GM23338 (cell line): ENCODE measurements around the gene PRSS33. TPM values are rescaled to one million over a fixed set of nuclear protein-coding genes. Genes with fewer than 3 reads are reported as not detected.

Experiments
- ATAC-seq: fragments of 200-7000 bp; cut with Tn5 transposase; 3 replicates; pipeline ENCODE4 v1.9.1; 2020
- DNase-seq: peaks from one replicate; pipeline ENCODE4 v3.0.0-alpha.2; 2015; ENCODE audit warnings: low spot score
- H2AFZ ChIP-seq: fragments of 200-600 bp; sonication (generic); 2 replicates; pipeline ENCODE4 v1.8.0; 2016; ENCODE audit warnings: antibody characterized with exemption, mild to moderate bottlenecking, moderate library complexity
- H3F3A ChIP-seq: fragments of 200-600 bp; sonication (generic); replicated peaks from 2 replicates; pipeline ENCODE4 v1.8.0; 2017; ENCODE audit warnings: antibody characterized with exemption, mixed run types, low read depth
- H3K27ac ChIP-seq: fragments of 200-600 bp; sonication (generic); 2 replicates; pipeline ENCODE4 v1.6.1; 2016; ENCODE audit warnings: low read depth
- H3K27me3 ChIP-seq: fragments of 200-600 bp; sonication (generic); 2 replicates; pipeline ENCODE4 v1.8.0; 2016; ENCODE audit warnings: mild to moderate bottlenecking, mixed run types, moderate library complexity; ENCODE audit not compliant: insufficient read depth
- H3K36me3 ChIP-seq: fragments of 200-600 bp; sonication (generic); 2 replicates; pipeline ENCODE4 v1.8.0; 2016; ENCODE audit warnings: mild to moderate bottlenecking; ENCODE audit not compliant: insufficient read depth
- H3K4me1 ChIP-seq: fragments of 200-600 bp; sonication (generic); 2 replicates; pipeline ENCODE4 v1.8.0; 2016; ENCODE audit warnings: mild to moderate bottlenecking, moderate library complexity; ENCODE audit not compliant: insufficient read depth
- H3K4me2 ChIP-seq: fragments of 200-600 bp; sonication (generic); 2 replicates; pipeline ENCODE4 v1.7.1; 2017; ENCODE audit warnings: mixed run types
- H3K4me3 ChIP-seq: fragments of 200-600 bp; sonication (generic); 2 replicates; pipeline ENCODE4 v1.6.1; 2016; ENCODE audit warnings: mixed run types
- H3K79me2 ChIP-seq: fragments of 200-600 bp; sonication (generic); replicated peaks from 2 replicates; pipeline ENCODE4 v1.8.0; 2017; ENCODE audit warnings: mild to moderate bottlenecking; ENCODE audit not compliant: insufficient read depth
- H3K9me2 ChIP-seq: fragments of 200-600 bp; sonication (generic); 2 replicates; pipeline ENCODE4 v1.8.0; 2017; ENCODE audit not compliant: insufficient read depth
- H4K20me1 ChIP-seq: fragments of 200-600 bp; sonication (generic); replicated peaks from 2 replicates; pipeline ENCODE4 v1.8.0; 2017; ENCODE audit warnings: mild to moderate bottlenecking; ENCODE audit not compliant: insufficient read depth
- H3K27ac Mint-ChIP-seq: 2 replicates; pipeline ENCODE4 v1.8.0; 2020; ENCODE audit warnings: inconsistent platforms, mild to moderate bottlenecking, moderate library complexity, mixed read lengths
- H3K27me3 Mint-ChIP-seq: 3 replicates; pipeline ENCODE4 v1.8.0; 2022; ENCODE audit warnings: low read depth, mild to moderate bottlenecking, moderate library complexity, mixed read lengths, inconsistent platforms; ENCODE audit not compliant: insufficient read depth, poor library complexity
- H3K36me3 Mint-ChIP-seq: 3 replicates; pipeline ENCODE4 v1.8.0; 2021; ENCODE audit warnings: low read depth, mild to moderate bottlenecking, inconsistent platforms, moderate library complexity, mixed read lengths
- H3K4me1 Mint-ChIP-seq: 3 replicates; pipeline ENCODE4 v1.8.0; 2020; ENCODE audit warnings: mild to moderate bottlenecking, inconsistent platforms, mixed read lengths
- H3K4me3 Mint-ChIP-seq: 3 replicates; pipeline ENCODE4 v1.8.0; 2021; ENCODE audit warnings: moderate library complexity, mild to moderate bottlenecking, inconsistent platforms, mixed read lengths
- H3K9me3 Mint-ChIP-seq: 3 replicates; pipeline ENCODE4 v1.8.0; 2020; ENCODE audit warnings: moderate library complexity, mild to moderate bottlenecking, inconsistent platforms, mixed read lengths
- CREB1 ChIP-seq: fragments of 250-450 bp; sonication (Bioruptor Pico); IDR thresholded peaks from 2 replicates; pipeline ENCODE4 v1.5.0; 2020; ENCODE audit warnings: low read depth, mild to moderate bottlenecking, moderate library complexity
- ETS1 ChIP-seq: IDR thresholded peaks from 2 replicates; pipeline ENCODE4 v1.6.1; 2016; ENCODE audit warnings: antibody characterized with exemption
- EZH2 ChIP-seq: fragments of 200-600 bp; sonication (generic); IDR thresholded peaks from one replicate; pipeline ENCODE4 v1.8.0; 2017; ENCODE audit warnings: antibody characterized with exemption, mild to moderate bottlenecking, low read depth; ENCODE audit not compliant: unreplicated experiment
- EZH2phosphoT487 ChIP-seq: fragments of 200-600 bp; sonication (generic); IDR thresholded peaks from one replicate; pipeline ENCODE4 v1.8.1; 2018; ENCODE audit warnings: antibody characterized with exemption; ENCODE audit not compliant: unreplicated experiment
- JUNB ChIP-seq: IDR thresholded peaks from one replicate; pipeline ENCODE4 v1.6.1; 2016; ENCODE audit warnings: antibody characterized with exemption; ENCODE audit not compliant: unreplicated experiment
- NANOG ChIP-seq: IDR thresholded peaks from 2 replicates; pipeline ENCODE4 v1.6.1; 2016; ENCODE audit warnings: antibody characterized with exemption, borderline replicate concordance
- POLR2AphosphoS5 ChIP-seq: IDR thresholded peaks from 2 replicates; pipeline ENCODE4 v1.6.1; 2016; ENCODE audit warnings: antibody characterized with exemption, low read depth
- STAT1 ChIP-seq: IDR thresholded peaks from one replicate; pipeline ENCODE4 v1.6.1; 2016; ENCODE audit warnings: antibody characterized with exemption; ENCODE audit not compliant: unreplicated experiment
- ZNF114 ChIP-seq: fragments of 250-450 bp; sonication (Bioruptor Pico); IDR thresholded peaks from 2 replicates; pipeline ENCODE4 v1.5.0; 2020; ENCODE audit warnings: mild to moderate bottlenecking, moderate library complexity
- ZNF331 ChIP-seq: fragments of 250-450 bp; sonication (Bioruptor Pico); IDR thresholded peaks from 2 replicates; pipeline ENCODE4 v1.5.0; 2020; ENCODE audit warnings: low read depth, mild to moderate bottlenecking, moderate library complexity
- polyA plus RNA-seq: library from polyadenylated mRNA; unstranded; fragments of >200 nt; fragmentation: Nextera tagmentation; extraction: Ambion mirVana; gene quantifications from 2 replicates; pipeline ENCODE4 v1.2.1, GENCODE V29; 2016
- total RNA-seq: library from RNA; depleted of rRNA; stranded (reverse); fragments of >200 nt; shearing (Covaris generic); gene quantifications from 2 replicates; pipeline ENCODE4 v1.2.3, GENCODE V29; 2014
- TF ChIP-seq, protein P1 (sequence below), 2 experiments: fragments of 200-600 bp in 1 of 2; sonication (generic) in 1 of 2; conservative IDR thresholded peaks; 2 replicates each; pipeline versions ENCODE4 v1.5.1 to v1.6.1; 2016 to 2017; ENCODE audit warnings: antibody characterized with exemption in 2 of 2, low read depth in 2 of 2, mild to moderate bottlenecking in 2 of 2, moderate library complexity in 1 of 2
- TF ChIP-seq, protein P2 (sequence below): fragments of 250-450 bp; sonication (Bioruptor Pico); IDR thresholded peaks from 2 replicates; pipeline ENCODE4 v1.5.0; 2020; ENCODE audit warnings: mild to moderate bottlenecking, moderate library complexity
- TF ChIP-seq, protein P3 (sequence below): IDR thresholded peaks from one replicate; pipeline ENCODE4 v1.6.1; 2018; ENCODE audit warnings: antibody characterized with exemption; ENCODE audit not compliant: unreplicated experiment

Gene PRSS33
- total and polyA plus RNA-seq, 2 experiments from 2014 or later: 0.24 to 1.4 TPM

DNA sequence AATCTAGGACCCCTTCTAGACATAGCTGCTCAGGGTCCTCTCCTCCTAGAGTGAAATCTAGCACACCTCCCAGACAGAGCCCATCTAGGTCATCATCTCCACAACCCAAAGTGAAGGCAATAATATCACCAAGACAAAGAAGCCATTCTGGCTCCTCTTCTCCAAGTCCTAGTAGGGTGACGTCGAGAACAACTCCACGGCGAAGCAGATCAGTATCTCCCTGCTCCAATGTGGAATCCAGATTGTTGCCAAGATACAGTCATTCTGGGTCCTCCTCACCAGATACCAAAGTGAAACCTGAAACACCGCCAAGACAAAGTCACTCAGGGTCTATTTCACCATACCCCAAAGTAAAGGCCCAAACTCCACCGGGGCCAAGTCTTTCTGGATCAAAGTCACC lies 24.2 kb downstream of the PRSS33 start:
- Mint-ChIP-seq H3K27me3 (peaks cover 52% of the 10 kb centered on the region), H3K4me3 (peak overlapping the region; percentile 5; the same call in 1 of the 3 replicates), H3K4me1 (peaks cover 8% of the 10 kb centered on the region), H3K36me3 (peaks cover 100% of the 10 kb centered on the region), H3K9me3 (peaks cover 59% of the 10 kb centered on the region), H3K27ac (no peak overlapping the region)
- Histone ChIP-seq H3K27ac (no peak overlapping the region), H3F3A (peaks cover 77% of the 10 kb centered on the region), H3K27me3 (peaks cover 9% of the 10 kb centered on the region), H3K79me2 (peaks cover 97% of the 10 kb centered on the region), H3K4me1 (no peaks in the 10 kb centered on the region), H2AFZ (no peak overlapping the region), H3K36me3 (peaks cover 96% of the 10 kb centered on the region), H3K4me3 (no peak overlapping the region), H3K4me2 (no peak overlapping the region), H4K20me1 (peaks cover 36% of the 10 kb centered on the region), H3K9me2 (peaks cover 39% of the 10 kb centered on the region)
- no peak for ATAC-seq
- DNase-seq: no peak
- TF ChIP-seq EZH2phosphoT487: no peak
- no peak for TF ChIP-seq EZH2
- TF ChIP-seq, protein P1, sequence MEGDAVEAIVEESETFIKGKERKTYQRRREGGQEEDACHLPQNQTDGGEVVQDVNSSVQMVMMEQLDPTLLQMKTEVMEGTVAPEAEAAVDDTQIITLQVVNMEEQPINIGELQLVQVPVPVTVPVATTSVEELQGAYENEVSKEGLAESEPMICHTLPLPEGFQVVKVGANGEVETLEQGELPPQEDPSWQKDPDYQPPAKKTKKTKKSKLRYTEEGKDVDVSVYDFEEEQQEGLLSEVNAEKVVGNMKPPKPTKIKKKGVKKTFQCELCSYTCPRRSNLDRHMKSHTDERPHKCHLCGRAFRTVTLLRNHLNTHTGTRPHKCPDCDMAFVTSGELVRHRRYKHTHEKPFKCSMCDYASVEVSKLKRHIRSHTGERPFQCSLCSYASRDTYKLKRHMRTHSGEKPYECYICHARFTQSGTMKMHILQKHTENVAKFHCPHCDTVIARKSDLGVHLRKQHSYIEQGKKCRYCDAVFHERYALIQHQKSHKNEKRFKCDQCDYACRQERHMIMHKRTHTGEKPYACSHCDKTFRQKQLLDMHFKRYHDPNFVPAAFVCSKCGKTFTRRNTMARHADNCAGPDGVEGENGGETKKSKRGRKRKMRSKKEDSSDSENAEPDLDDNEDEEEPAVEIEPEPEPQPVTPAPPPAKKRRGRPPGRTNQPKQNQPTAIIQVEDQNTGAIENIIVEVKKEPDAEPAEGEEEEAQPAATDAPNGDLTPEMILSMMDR (conservative IDR thresholded peaks at IDR 0.05; ENCODE audit: low read depth in 2 of 2): no peak
- no peak for TF ChIP-seq ZNF331
- TF ChIP-seq STAT1: no peak
- no peak for TF ChIP-seq ETS1
- no peak for TF ChIP-seq JUNB
- TF ChIP-seq, protein P2, sequence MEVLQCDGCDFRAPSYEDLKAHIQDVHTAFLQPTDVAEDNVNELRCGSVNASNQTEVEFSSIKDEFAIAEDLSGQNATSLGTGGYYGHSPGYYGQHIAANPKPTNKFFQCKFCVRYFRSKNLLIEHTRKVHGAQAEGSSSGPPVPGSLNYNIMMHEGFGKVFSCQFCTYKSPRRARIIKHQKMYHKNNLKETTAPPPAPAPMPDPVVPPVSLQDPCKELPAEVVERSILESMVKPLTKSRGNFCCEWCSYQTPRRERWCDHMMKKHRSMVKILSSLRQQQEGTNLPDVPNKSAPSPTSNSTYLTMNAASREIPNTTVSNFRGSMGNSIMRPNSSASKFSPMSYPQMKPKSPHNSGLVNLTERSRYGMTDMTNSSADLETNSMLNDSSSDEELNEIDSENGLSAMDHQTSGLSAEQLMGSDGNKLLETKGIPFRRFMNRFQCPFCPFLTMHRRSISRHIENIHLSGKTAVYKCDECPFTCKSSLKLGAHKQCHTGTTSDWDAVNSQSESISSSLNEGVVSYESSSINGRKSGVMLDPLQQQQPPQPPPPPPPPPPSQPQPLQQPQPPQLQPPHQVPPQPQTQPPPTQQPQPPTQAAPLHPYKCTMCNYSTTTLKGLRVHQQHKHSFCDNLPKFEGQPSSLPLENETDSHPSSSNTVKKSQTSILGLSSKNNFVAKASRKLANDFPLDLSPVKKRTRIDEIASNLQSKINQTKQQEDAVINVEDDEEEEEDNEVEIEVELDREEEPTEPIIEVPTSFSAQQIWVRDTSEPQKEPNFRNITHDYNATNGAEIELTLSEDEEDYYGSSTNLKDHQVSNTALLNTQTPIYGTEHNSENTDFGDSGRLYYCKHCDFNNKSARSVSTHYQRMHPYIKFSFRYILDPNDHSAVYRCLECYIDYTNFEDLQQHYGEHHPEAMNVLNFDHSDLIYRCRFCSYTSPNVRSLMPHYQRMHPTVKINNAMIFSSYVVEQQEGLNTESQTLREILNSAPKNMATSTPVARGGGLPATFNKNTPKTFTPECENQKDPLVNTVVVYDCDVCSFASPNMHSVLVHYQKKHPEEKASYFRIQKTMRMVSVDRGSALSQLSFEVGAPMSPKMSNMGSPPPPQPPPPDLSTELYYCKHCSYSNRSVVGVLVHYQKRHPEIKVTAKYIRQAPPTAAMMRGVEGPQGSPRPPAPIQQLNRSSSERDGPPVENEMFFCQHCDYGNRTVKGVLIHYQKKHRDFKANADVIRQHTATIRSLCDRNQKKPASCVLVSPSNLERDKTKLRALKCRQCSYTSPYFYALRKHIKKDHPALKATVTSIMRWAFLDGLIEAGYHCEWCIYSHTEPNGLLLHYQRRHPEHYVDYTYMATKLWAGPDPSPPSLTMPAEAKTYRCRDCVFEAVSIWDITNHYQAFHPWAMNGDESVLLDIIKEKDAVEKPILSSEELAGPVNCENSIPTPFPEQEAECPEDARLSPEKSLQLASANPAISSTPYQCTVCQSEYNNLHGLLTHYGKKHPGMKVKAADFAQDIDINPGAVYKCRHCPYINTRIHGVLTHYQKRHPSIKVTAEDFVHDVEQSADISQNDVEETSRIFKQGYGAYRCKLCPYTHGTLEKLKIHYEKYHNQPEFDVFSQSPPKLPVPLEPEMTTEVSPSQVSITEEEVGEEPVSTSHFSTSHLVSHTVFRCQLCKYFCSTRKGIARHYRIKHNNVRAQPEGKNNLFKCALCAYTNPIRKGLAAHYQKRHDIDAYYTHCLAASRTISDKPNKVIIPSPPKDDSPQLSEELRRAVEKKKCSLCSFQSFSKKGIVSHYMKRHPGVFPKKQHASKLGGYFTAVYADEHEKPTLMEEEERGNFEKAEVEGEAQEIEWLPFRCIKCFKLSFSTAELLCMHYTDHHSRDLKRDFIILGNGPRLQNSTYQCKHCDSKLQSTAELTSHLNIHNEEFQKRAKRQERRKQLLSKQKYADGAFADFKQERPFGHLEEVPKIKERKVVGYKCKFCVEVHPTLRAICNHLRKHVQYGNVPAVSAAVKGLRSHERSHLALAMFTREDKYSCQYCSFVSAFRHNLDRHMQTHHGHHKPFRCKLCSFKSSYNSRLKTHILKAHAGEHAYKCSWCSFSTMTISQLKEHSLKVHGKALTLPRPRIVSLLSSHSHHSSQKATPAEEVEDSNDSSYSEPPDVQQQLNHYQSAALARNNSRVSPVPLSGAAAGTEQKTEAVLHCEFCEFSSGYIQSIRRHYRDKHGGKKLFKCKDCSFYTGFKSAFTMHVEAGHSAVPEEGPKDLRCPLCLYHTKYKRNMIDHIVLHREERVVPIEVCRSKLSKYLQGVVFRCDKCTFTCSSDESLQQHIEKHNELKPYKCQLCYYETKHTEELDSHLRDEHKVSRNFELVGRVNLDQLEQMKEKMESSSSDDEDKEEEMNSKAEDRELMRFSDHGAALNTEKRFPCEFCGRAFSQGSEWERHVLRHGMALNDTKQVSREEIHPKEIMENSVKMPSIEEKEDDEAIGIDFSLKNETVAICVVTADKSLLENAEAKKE (CRISPR knock-in tag): no peak
- TF ChIP-seq POLR2AphosphoS5: no peak
- no peak for TF ChIP-seq ZNF114 (CRISPR knock-in tag)
- TF ChIP-seq NANOG: no peak
- TF ChIP-seq CREB1 (CRISPR knock-in tag): no peak
- TF ChIP-seq, protein P3, sequence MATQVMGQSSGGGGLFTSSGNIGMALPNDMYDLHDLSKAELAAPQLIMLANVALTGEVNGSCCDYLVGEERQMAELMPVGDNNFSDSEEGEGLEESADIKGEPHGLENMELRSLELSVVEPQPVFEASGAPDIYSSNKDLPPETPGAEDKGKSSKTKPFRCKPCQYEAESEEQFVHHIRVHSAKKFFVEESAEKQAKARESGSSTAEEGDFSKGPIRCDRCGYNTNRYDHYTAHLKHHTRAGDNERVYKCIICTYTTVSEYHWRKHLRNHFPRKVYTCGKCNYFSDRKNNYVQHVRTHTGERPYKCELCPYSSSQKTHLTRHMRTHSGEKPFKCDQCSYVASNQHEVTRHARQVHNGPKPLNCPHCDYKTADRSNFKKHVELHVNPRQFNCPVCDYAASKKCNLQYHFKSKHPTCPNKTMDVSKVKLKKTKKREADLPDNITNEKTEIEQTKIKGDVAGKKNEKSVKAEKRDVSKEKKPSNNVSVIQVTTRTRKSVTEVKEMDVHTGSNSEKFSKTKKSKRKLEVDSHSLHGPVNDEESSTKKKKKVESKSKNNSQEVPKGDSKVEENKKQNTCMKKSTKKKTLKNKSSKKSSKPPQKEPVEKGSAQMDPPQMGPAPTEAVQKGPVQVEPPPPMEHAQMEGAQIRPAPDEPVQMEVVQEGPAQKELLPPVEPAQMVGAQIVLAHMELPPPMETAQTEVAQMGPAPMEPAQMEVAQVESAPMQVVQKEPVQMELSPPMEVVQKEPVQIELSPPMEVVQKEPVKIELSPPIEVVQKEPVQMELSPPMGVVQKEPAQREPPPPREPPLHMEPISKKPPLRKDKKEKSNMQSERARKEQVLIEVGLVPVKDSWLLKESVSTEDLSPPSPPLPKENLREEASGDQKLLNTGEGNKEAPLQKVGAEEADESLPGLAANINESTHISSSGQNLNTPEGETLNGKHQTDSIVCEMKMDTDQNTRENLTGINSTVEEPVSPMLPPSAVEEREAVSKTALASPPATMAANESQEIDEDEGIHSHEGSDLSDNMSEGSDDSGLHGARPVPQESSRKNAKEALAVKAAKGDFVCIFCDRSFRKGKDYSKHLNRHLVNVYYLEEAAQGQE: no peak
